HCT116 (cell line): ENCODE data around the gene H2AZ1. TPM values are rescaled to one million over a fixed set of nuclear protein-coding genes. Genes with fewer than 3 reads are reported as not detected.

Experiments
- ATAC-seq: fragments of 200-7000 bp; cut with Tn5 transposase; 2 replicates; pipeline ENCODE4 v1.9.1; 2020; ENCODE audit warnings: mild to moderate bottlenecking, moderate library complexity
- BruUV-seq: library from RNA; stranded (reverse); fragments of 400-500 nt; replicated peaks from 2 replicates; lab custom pipeline; 2021; lab: Mats Ljungman, UMichigan
- CTCF ChIA-PET: fragments of 300-600 bp; sonication (Branson Sonifier 250); formaldehyde crosslinking; loops from one replicate; lab custom pipeline; 2021; ENCODE audit warnings: antibody characterized with exemption; lab: Charles Lee
- POLR2A ChIA-PET: fragments of 300-600, 350-600 bp; sonication (Branson Sonifier 250); formaldehyde crosslinking; loops from one replicate; lab custom pipeline; 2021; ENCODE audit warnings: antibody characterized with exemption; lab: Charles Lee
- RAD21 ChIA-PET, 2 experiments: fragments of 300-600 bp; sonication (Branson Sonifier 250); formaldehyde crosslinking; loops; one replicate each; lab custom pipeline; 2023; ENCODE audit warnings: low total read pairs in 2 of 2; ENCODE audit not compliant: uncharacterized antibody in 2 of 2, unreplicated experiment in 2 of 2, low non-redundant PET in 1 of 2; lab: Charles Lee
- DNase-seq: peaks from one replicate; pipeline ENCODE4 v3.0.0-alpha.2; 2010; ENCODE audit warnings: low read depth, low spot score
- H2AFZ ChIP-seq: fragments of 200-600 bp; shearing (Covaris generic), sonication (generic); 2 replicates; pipeline ENCODE4 v1.6.1; 2017; ENCODE audit warnings: low read depth, mixed run types, mixed read lengths, antibody characterized with exemption, low read length; ENCODE audit not compliant: poor library complexity, severe bottlenecking
- H3K27ac ChIP-seq: 2 replicates; pipeline ENCODE4 v1.5.1; 2012; ENCODE audit warnings: low read depth, low read length
- H3K27me3 ChIP-seq: fragments of 200-600 bp; sonication (generic); 2 replicates; pipeline ENCODE4 v1.6.1; 2016; ENCODE audit warnings: mixed run types, low read length, mixed read lengths; ENCODE audit not compliant: insufficient read depth
- H3K36me3 ChIP-seq, 2 experiments: fragments of 200-500 bp in 1 of 2; fragments of 200-600 bp in 1 of 2; sonication (Bioruptor generic) in 1 of 2; sonication (generic) in 1 of 2; 2 replicates each; pipeline versions ENCODE4 v1.5.1 to v1.6.1; 2014 to 2016; ENCODE audit warnings: low read length in 2 of 2, inconsistent platforms in 1 of 2, mixed read lengths in 1 of 2, mixed run types in 1 of 2; ENCODE audit not compliant: insufficient read depth in 2 of 2, control insufficient read depth in 1 of 2
- H3K4me1 ChIP-seq, 2 experiments: fragments of 200-600 bp in 1 of 2; sonication (generic) in 1 of 2; 2 replicates each; pipeline versions ENCODE4 v1.5.1 to v1.6.1; 2012 to 2017; ENCODE audit warnings: low read length in 2 of 2, inconsistent platforms in 1 of 2, mild to moderate bottlenecking in 1 of 2, mixed read lengths in 1 of 2, mixed run types in 1 of 2, moderate library complexity in 1 of 2; ENCODE audit not compliant: insufficient read depth in 2 of 2, control insufficient read depth in 1 of 2
- H3K4me2 ChIP-seq: fragments of 200-600 bp; sonication (generic); 2 replicates; pipeline ENCODE4 v1.6.1; 2017; ENCODE audit warnings: mixed run types, low read length, mixed read lengths
- H3K4me3 ChIP-seq, 2 experiments: fragments of 200-600 bp in 1 of 2; sonication (generic) in 1 of 2; replicated peaks in 1 of 2; 2 replicates each; pipeline ENCODE4 v1.5.1; 2011 to 2016; ENCODE audit warnings: low read length in 2 of 2, control low read depth in 1 of 2, low read depth in 1 of 2, mild to moderate bottlenecking in 1 of 2, mixed read lengths in 1 of 2, mixed run types in 1 of 2
- H3K79me2 ChIP-seq: fragments of 200-600 bp; sonication (generic); 2 replicates; pipeline ENCODE4 v1.6.1; 2017; ENCODE audit warnings: mild to moderate bottlenecking, mixed run types, low read length, moderate library complexity, mixed read lengths; ENCODE audit not compliant: insufficient read depth
- H3K9ac ChIP-seq: fragments of 200-600 bp; sonication (generic); 2 replicates; pipeline ENCODE4 v1.6.1; 2016; ENCODE audit warnings: low read length, mixed read lengths
- H3K9me2 ChIP-seq: fragments of 200-600 bp; sonication (generic), shearing (Covaris generic); 2 replicates; pipeline ENCODE4 v1.6.1; 2017; ENCODE audit warnings: mixed run types, mild to moderate bottlenecking, moderate library complexity; ENCODE audit not compliant: insufficient read depth
- H3K9me3 ChIP-seq, 2 experiments: fragments of 200-500 bp in 1 of 2; fragments of 200-600 bp in 1 of 2; sonication (Bioruptor generic) in 1 of 2; sonication (generic) in 1 of 2; 2 replicates each; pipeline ENCODE4 v1.6.1; 2014 to 2017; ENCODE audit warnings: low read length in 2 of 2, mixed read lengths in 2 of 2, inconsistent platforms in 1 of 2, low read depth in 1 of 2, mild to moderate bottlenecking in 1 of 2, mixed run types in 1 of 2, moderate library complexity in 1 of 2; ENCODE audit not compliant: control insufficient read depth in 1 of 2, insufficient read depth in 1 of 2
- H4K20me1 ChIP-seq: fragments of 200-600 bp; sonication (generic), shearing (Covaris generic); 2 replicates; pipeline ENCODE4 v1.6.1; 2017; ENCODE audit warnings: mixed run types, mild to moderate bottlenecking, moderate library complexity; ENCODE audit not compliant: insufficient read depth
- CTCF ChIP-seq, 3 experiments: fragments of 200-600 bp in 1 of 3; sonication (generic) in 1 of 3; IDR thresholded peaks in 2 of 3; conservative IDR thresholded peaks in 1 of 3; 2 replicates each; pipeline ENCODE4 v1.5.1; 2012 to 2017; ENCODE audit warnings: low read depth in 2 of 3, low read length in 2 of 3, antibody characterized with exemption in 1 of 3, borderline replicate concordance in 1 of 3, control low read depth in 1 of 3, mild to moderate bottlenecking in 1 of 3, mixed read lengths in 1 of 3, mixed run types in 1 of 3, moderate library complexity in 1 of 3; ENCODE audit not compliant: insufficient read depth in 1 of 3
- FOSL1 ChIP-seq: IDR thresholded peaks from 2 replicates; pipeline ENCODE4 v1.6.1; 2012; ENCODE audit warnings: low read depth
- JUND ChIP-seq: IDR thresholded peaks from 2 replicates; pipeline ENCODE4 v1.6.1; 2012
- POLR2A ChIP-seq: IDR thresholded peaks from 2 replicates; pipeline ENCODE4 v1.7.0; 2011; ENCODE audit warnings: borderline replicate concordance; ENCODE audit not compliant: insufficient read depth, insufficient read length; ENCODE audit errors: extremely low read depth
- POLR2AphosphoS5 ChIP-seq: IDR thresholded peaks from 2 replicates; pipeline ENCODE4 v1.6.1; 2011; ENCODE audit warnings: mild to moderate bottlenecking, low read depth, low read length, moderate library complexity
- SIN3A ChIP-seq: IDR thresholded peaks from 2 replicates; pipeline ENCODE4 v1.6.1; 2012; ENCODE audit warnings: low read depth
- TCF7L2 ChIP-seq: IDR thresholded peaks from 2 replicates; pipeline ENCODE4 v1.7.0; 2011; ENCODE audit warnings: borderline replicate concordance, inconsistent platforms; ENCODE audit not compliant: insufficient read depth, insufficient read length; ENCODE audit errors: extremely low read depth
- YY1 ChIP-seq: IDR thresholded peaks from 2 replicates; pipeline ENCODE4 v1.6.1; 2011; ENCODE audit warnings: low read length, low read depth, moderate library complexity, mild to moderate bottlenecking; ENCODE audit not compliant: insufficient replicate concordance; ENCODE audit errors: extremely low read depth
- ZBTB33 ChIP-seq: IDR thresholded peaks from 2 replicates; pipeline ENCODE4 v1.6.1; 2011; ENCODE audit warnings: mild to moderate bottlenecking, low read length, moderate library complexity; ENCODE audit not compliant: insufficient replicate concordance; ENCODE audit errors: extremely low read depth
- intact Hi-C: fragments of 100-400 bp; cut with micrococcal nuclease; formaldehyde crosslinking; loops from 2 replicates; pipeline ENCODE4 v1.10.0; 2022
- total RNA-seq: library from RNA; stranded (reverse); gene quantifications from one replicate; pipeline ENCODE4 v1.2.1, GENCODE V29; 2021; ENCODE audit not compliant: unreplicated experiment
- TF ChIP-seq, protein P1 (sequence below): IDR thresholded peaks from 2 replicates; pipeline ENCODE4 v1.6.1; 2012; ENCODE audit warnings: low read depth

H2AZ1 gene
- total RNA-seq, 1 experiment from 2014 or later = 839 TPM

DNA sequence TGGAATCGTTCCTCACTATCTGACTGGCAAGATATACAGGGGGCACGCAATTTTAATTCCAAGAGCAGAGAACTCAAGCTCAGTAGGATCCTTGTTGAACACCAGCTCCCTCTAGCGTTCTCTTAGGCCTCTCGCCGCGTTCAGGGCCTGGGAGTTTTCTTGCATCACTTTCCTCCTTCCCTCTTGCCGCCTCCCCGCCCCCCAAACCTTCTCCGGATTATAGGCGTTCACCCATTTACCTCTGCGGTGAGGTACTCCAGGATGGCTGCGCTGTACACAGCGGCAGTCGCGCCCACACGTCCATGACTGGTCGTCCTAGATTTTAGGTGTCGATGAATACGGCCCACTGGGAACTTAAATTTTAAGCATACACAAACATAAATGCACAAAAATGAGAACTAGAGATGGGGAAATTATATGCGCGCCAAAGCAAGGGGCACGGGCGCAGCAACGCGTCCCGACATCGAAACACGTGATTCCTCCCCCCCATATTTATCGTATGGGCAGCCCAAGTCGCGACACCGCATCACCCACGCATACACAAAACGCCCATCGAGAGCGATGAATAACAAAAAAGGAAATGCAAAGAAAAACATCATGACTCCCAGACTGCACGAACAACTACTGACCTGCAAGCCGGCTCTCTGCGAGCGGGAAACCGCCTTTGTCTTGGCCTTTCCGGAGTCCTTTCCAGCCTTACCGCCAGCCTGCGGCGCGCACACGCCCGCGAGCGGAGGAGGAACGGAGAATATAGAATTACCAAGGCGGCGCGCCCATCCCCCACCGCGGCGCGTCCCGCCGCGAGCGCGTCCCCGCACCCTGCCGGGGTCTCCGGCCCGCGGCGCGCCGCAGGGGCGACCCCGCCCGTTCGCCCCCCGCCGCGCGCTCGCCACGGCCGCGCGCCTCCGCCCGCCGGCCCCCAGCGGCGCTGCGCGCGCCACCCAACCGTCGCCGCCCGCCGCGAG lies 759 bp downstream of the H2AZ1 start:
- peaks cover 48% of the 10 kb centered on the region for H3K79me2 ChIP-seq
- peak overlapping the region; percentile 85 to 94 for H3K4me3 ChIP-seq
- TF ChIP-seq JUND (no peak), POLR2A (peak; percentile 25), FOSL1 (no peak), ZBTB33 (no peak), SIN3A (no peak), CTCF (IDR thresholded peaks at IDR 0.05 in 2 of 3, conservative IDR thresholded peaks at IDR 0.05 in 1 of 3; ENCODE audit: borderline replicate concordance in 1 of 3, insufficient read depth in 1 of 3, low read depth in 2 of 3, low read length in 2 of 3) (peak in 2 of 3 experiments; percentile 83 to 87; a peak in 4 of 6 replicates), POLR2AphosphoS5 (peak; percentile 48; the same call in 1 of the 2 replicates), TCF7L2 (peak; percentile 9), YY1 (peak; percentile 70)
- TF ChIP-seq, protein P1, sequence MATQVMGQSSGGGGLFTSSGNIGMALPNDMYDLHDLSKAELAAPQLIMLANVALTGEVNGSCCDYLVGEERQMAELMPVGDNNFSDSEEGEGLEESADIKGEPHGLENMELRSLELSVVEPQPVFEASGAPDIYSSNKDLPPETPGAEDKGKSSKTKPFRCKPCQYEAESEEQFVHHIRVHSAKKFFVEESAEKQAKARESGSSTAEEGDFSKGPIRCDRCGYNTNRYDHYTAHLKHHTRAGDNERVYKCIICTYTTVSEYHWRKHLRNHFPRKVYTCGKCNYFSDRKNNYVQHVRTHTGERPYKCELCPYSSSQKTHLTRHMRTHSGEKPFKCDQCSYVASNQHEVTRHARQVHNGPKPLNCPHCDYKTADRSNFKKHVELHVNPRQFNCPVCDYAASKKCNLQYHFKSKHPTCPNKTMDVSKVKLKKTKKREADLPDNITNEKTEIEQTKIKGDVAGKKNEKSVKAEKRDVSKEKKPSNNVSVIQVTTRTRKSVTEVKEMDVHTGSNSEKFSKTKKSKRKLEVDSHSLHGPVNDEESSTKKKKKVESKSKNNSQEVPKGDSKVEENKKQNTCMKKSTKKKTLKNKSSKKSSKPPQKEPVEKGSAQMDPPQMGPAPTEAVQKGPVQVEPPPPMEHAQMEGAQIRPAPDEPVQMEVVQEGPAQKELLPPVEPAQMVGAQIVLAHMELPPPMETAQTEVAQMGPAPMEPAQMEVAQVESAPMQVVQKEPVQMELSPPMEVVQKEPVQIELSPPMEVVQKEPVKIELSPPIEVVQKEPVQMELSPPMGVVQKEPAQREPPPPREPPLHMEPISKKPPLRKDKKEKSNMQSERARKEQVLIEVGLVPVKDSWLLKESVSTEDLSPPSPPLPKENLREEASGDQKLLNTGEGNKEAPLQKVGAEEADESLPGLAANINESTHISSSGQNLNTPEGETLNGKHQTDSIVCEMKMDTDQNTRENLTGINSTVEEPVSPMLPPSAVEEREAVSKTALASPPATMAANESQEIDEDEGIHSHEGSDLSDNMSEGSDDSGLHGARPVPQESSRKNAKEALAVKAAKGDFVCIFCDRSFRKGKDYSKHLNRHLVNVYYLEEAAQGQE = no peak
- peak overlapping the region; percentile 93 for H3K4me2 ChIP-seq
- no peaks in the 10 kb centered on the region for H3K27me3 ChIP-seq
- peaks cover 16 to 39% of the 10 kb centered on the region in 2 experiments; a peak in 3 of 4 replicates for H3K4me1 ChIP-seq
- peak overlapping the region; percentile 92 for H3K9ac ChIP-seq
- no peaks in the 10 kb centered on the region for H3K9me2 ChIP-seq
- peaks cover 8 to 12% of the 10 kb centered on the region in 2 experiments; a peak in 3 of 4 replicates for H3K36me3 ChIP-seq
- peak; percentile 23 for ATAC-seq
- ChIA-PET CTCF (interaction anchor here (0.7 to 1.7 kb wide), 7 partner anchors 8 to 141 kb away, joined by 3 to 6 read pairs (median 3); no protein-coding TSS in a partner anchor), RAD21 (no interaction called here), POLR2A (interaction anchor here (0.7 to 2.0 kb wide), 9 partner anchors 9 to 138 kb away, joined by 3 to 25 read pairs (median 4); no protein-coding TSS in a partner anchor)
- intact Hi-C loops = loop anchor here (5.0 kb wide), 2 partner anchors 57 to 137 kb away; partner anchors contain the start of gene LAMTOR3
- no peak overlapping the region for H2AFZ ChIP-seq
- DNase-seq = peak; percentile 91
- H3K27ac ChIP-seq = peak overlapping the region; percentile 94
- TSS peak; percentile 61 for BruUV-seq
- no peaks in the 10 kb centered on the region for H3K9me3 ChIP-seq
- peaks cover 8% of the 10 kb centered on the region; the same call in 1 of the 2 replicates for H4K20me1 ChIP-seq
